HG03565 (cell line): Measurements from ENCODE around the gene PGBD5.

Source experiments
- ATAC-seq: cut with Tn5 transposase; IDR thresholded peaks from one replicate; pipeline ENCODE4 v1.9.1; 2021; ENCODE audit warnings: mild to moderate bottlenecking, moderate library complexity; ENCODE audit not compliant: unreplicated experiment

PGBD5 gene

GRCh38 chr1:230308039-230308438 lies 118.1 kb downstream of the PGBD5 start:
- no peak for ATAC-seq

- no peak for ATAC-seq
These were observed 118.9 kb downstream of the PGBD5 start for GRCh38 chr1:230307213-230307612.

- peak; percentile 51 for ATAC-seq
These were observed 120.0 kb downstream of the PGBD5 start for GRCh38 chr1:230306169-230306568.

GRCh38 chr1:230303822-230304221 lies 122.3 kb downstream of the PGBD5 start:
- no peak for ATAC-seq

- ATAC-seq: no peak
These were observed 123.1 kb downstream of the PGBD5 start for GRCh38 chr1:230303069-230303468.

GRCh38 chr1:230301822-230302221 lies 124.3 kb downstream of the PGBD5 start:
- no peak for ATAC-seq

- no peak for ATAC-seq
These were observed 124.8 kb downstream of the PGBD5 start for GRCh38 chr1:230301322-230301721.

- ATAC-seq: no peak
These were observed 125.5 kb downstream of the PGBD5 start for GRCh38 chr1:230300322-230301301.

GRCh38 chr1:230299191-230300006 lies 126.7 kb downstream of the PGBD5 start:
- ATAC-seq: no peak

GRCh38 chr1:230295367-230295766 lies 130.8 kb downstream of the PGBD5 start:
- ATAC-seq: no peak

GRCh38 chr1:230293390-230293700 lies 132.8 kb downstream of the PGBD5 start:
- ATAC-seq: no peak

- ATAC-seq: no peak
These were observed 133.3 kb downstream of the PGBD5 start for GRCh38 chr1:230292689-230293389.

GRCh38 chr1:230291731-230292620 lies 134.2 kb downstream of the PGBD5 start:
- no peak for ATAC-seq

- no peak for ATAC-seq
These were observed 136.8 kb downstream of the PGBD5 start for GRCh38 chr1:230289350-230289644.

- ATAC-seq: no peak
These were observed 137.3 kb downstream of the PGBD5 start for GRCh38 chr1:230288641-230289349.

GRCh38 chr1:230287674-230288315 lies 138.3 kb downstream of the PGBD5 start:
- ATAC-seq: no peak

- no peak for ATAC-seq
These were observed 139.3 kb downstream of the PGBD5 start for GRCh38 chr1:230286890-230287269.

- ATAC-seq: no peak
These were observed 139.8 kb downstream of the PGBD5 start for GRCh38 chr1:230286166-230286889.

GRCh38 chr1:230285351-230285750 lies 140.8 kb downstream of the PGBD5 start:
- ATAC-seq: no peak
